PC-3 (cell line): ENCODE measurements around the gene UGT1A8.

Source experiments
- CTCF ChIP-seq: fragments of 300-600 bp; sonication (generic); conservative IDR thresholded peaks from 2 replicates; pipeline ENCODE4 v1.5.1; 2017; ENCODE audit warnings: antibody characterized with exemption, low read depth, mild to moderate bottlenecking, low read length
- EZH2 ChIP-seq: fragments of 300-600 bp; sonication (generic); IDR thresholded peaks from one replicate; pipeline ENCODE4 v1.6.1; 2017; ENCODE audit warnings: antibody characterized with exemption, mild to moderate bottlenecking, low read length; ENCODE audit not compliant: unreplicated experiment

- TF ChIP-seq CTCF, result peak; percentile 92
- TF ChIP-seq EZH2, result no peak
Observed at GRCh38 chr2:233711312-233712008, 94.0 kb downstream of the UGT1A8 start.
